IPS-NIHi7 (cell line): ENCODE results near the gene LPIN3.

Source experiments
- DNase-seq: peaks from one replicate; pipeline ENCODE4 v3.0.0; 2012; ENCODE audit warnings: mixed read lengths; ENCODE audit errors: extremely low spot score

Gene LPIN3

GRCh38 chr20:41349943-41350342 is 9.3 kb downstream of the LPIN3 start:
- DNase-seq, result no peak

GRCh38 chr20:41350408-41350962 is 9.9 kb downstream of the LPIN3 start:
- DNase-seq, result no peak

GRCh38 chr20:41352106-41352505 is 11.5 kb downstream of the LPIN3 start:
- peak; percentile 55 for DNase-seq

GRCh38 chr20:41352666-41353065 is 12.0 kb downstream of the LPIN3 start:
- DNase-seq, result no peak

- DNase-seq, result no peak
These were observed 12.9 kb downstream of the LPIN3 start for GRCh38 chr20:41353530-41353929.

GRCh38 chr20:41355192-41355591 is 14.6 kb downstream of the LPIN3 start:
- DNase-seq, result no peak

- no peak for DNase-seq
These were observed 15.1 kb downstream of the LPIN3 start for GRCh38 chr20:41355598-41356203.

GRCh38 chr20:41356951-41357350 is 16.3 kb downstream of the LPIN3 start:
- no peak for DNase-seq

- no peak for DNase-seq
These were observed 17.0 kb downstream of the LPIN3 start for GRCh38 chr20:41357424-41358163.

- DNase-seq, result no peak
These were observed 17.6 kb downstream of the LPIN3 start for GRCh38 chr20:41358230-41358629.

GRCh38 chr20:41358717-41359116 is 18.1 kb downstream of the LPIN3 start:
- no peak for DNase-seq

GRCh38 chr20:41359541-41360011 is 19.0 kb downstream of the LPIN3 start:
- no peak for DNase-seq

- DNase-seq, result no peak
These were observed 20.5 kb downstream of the LPIN3 start for GRCh38 chr20:41360831-41361756.

- no peak for DNase-seq
These were observed 21.4 kb downstream of the LPIN3 start for GRCh38 chr20:41361757-41362747.

- DNase-seq, result no peak
These were observed 22.1 kb downstream of the LPIN3 start for GRCh38 chr20:41362748-41363140.

- DNase-seq, result no peak
These were observed 23.0 kb downstream of the LPIN3 start for GRCh38 chr20:41363601-41364000.

GRCh38 chr20:41364236-41364855 is 23.7 kb downstream of the LPIN3 start:
- DNase-seq, result no peak

GRCh38 chr20:41364967-41365765 is 24.5 kb downstream of the LPIN3 start:
- no peak for DNase-seq

GRCh38 chr20:41365777-41366545 is 25.3 kb downstream of the LPIN3 start:
- peak; percentile 46 for DNase-seq
